GM19372 (cell line): Measurements from ENCODE around the gene SH3BGRL2.

Experiments used
- ATAC-seq: cut with Tn5 transposase; IDR thresholded peaks from one replicate; pipeline ENCODE4 v1.9.1; 2021; ENCODE audit warnings: mild to moderate bottlenecking, low read depth, moderate library complexity; ENCODE audit not compliant: unreplicated experiment

The SH3BGRL2 gene

DNA sequence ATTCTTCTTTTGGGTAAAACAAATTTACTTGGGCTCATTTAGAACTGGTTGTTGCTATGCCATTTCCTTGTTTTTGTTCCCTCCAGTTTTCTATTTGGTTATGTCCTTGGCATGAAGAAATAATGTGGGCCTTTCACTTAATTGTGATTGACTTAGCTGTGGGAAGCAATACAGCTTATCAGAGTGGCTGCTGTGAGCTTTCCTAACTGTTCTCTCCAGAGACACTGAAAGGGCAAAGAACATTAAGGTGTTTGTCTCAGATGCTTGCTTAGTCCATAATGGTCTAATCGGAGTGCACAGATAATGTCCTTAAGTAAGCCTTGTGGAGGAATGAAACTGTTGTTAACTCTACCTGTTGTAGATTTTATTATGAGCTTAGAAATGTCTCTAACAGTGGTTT is 56.6 kb downstream of the SH3BGRL2 start:
- no peak for ATAC-seq

DNA sequence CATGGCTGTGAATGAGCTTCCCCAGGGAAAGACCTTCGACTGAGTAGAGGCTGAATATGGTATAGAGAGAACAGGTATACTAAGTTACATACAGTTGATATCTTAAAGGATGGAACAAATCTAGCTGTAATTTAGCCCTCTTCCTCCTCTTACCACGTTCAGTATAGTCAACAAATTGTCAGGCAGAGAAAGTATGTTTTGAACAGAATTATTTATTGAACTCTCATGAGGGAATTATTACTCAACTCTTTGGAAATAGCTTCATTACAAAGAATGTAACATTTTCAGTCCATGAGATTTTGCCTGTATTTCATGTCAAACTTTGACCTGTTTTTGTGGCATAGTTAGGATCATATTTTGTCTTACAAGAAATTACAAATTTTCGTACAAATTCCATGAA is 63.0 kb downstream of the SH3BGRL2 start:
- ATAC-seq: no peak

DNA sequence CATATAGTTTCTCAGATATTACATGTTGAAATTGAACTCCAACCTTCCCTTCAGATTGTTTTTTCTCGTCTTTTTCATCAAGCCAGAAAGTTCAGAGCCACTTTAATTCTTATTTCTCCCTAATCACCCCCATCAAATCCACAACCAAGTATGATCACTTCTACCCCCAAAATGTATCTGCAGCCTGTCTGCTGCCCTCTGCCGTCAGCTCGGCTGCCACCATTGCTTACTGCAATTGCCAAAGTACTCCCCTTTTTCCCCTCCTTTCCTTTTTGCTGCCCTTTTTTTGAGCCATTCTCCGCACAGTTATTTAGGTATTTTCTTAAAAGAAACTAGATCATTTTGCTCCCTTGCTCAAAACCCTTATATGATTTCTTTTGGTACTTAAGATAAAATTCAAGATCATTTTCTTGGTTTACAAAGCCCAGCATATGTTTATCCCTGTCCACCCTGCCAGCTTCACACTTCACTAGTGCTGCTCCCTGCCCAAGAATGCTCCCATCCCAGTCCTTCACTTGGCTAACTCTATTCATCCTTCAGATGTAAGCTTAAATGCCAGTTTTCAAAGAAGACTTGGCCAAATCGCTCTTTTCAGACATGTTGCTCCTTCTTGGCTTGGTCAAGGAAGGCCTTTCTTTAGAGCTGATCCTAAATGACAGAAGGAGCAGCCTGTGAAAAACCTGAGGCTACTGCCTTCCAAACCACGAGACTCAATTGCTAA is 63.7 kb downstream of the SH3BGRL2 start:
- ATAC-seq: no peak

DNA sequence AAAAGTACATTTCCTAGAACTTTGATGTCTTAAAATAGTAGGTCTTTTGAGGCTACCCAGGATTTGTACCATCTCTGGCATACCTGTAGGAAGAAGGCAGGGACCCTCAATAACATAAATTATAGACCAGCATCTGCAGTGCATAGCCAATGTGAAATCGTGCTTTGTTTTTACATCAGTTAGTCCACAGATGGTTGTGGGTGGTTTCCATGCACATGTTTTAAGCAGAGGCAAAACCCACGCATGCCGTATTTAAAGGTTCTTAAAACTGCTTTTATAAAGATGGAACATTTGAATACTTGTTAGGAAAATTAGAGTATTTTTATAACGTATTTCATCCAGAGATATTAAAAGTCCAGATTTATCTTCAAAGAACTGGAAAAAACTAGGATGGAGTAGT is 66.3 kb downstream of the SH3BGRL2 start:
- no peak for ATAC-seq

DNA sequence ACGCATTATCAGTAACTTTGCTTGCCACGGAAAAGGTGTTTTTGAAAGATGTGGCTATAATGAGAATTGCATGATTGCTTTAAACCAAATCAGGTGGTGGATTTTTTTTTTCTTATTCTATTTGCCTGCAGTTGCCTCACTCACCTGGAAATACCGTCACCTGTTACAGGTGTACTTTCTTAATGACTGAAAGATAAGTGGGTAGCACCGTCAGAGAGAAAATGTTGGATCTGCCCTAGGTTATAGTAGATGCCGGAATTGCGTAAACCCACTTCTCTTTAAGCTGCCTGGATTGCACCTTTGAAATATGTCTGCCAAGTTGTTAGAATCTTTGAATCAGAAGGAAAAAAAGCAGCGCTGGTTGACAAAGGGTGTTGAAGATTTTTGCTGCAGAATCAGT is 68.5 kb downstream of the SH3BGRL2 start:
- no peak for ATAC-seq

DNA sequence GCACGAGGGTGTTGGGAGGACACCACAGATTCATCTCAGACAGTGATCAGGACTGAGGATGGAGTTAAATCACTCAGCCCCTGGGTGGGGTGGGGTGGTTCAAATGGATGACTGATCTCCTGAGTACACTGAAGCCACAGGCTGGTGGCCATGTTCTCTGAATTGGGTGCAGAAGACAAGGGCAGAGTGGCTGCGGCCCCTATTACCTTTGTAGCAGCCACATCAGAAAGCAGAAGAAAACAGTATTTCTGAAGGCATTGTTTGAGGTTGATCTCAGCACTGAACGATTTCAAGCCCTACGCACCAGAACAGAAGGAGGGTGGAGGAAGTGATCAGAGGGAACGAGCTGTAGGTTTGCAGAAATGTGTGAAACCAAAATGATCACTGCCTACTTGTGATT is 71.6 kb downstream of the SH3BGRL2 start:
- ATAC-seq: no peak

DNA sequence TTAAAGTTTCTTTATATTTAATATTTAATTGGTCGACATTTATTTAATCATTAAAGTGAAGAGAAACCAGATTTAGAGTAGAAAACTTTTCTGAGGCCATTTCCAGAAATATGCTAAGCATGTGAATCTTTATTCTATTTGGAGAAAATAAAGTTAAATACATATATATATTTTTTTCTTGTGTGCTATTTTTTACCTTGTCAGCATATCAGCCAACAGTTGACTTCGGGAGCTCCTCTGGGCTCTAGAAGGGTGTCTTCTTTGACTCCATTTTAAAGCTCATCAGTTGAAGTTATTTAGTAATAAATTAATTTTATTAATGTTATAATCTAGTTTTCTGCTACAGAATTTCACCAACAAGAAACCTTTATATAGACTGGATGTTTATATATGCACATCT is 73.1 kb downstream of the SH3BGRL2 start:
- no peak for ATAC-seq

DNA sequence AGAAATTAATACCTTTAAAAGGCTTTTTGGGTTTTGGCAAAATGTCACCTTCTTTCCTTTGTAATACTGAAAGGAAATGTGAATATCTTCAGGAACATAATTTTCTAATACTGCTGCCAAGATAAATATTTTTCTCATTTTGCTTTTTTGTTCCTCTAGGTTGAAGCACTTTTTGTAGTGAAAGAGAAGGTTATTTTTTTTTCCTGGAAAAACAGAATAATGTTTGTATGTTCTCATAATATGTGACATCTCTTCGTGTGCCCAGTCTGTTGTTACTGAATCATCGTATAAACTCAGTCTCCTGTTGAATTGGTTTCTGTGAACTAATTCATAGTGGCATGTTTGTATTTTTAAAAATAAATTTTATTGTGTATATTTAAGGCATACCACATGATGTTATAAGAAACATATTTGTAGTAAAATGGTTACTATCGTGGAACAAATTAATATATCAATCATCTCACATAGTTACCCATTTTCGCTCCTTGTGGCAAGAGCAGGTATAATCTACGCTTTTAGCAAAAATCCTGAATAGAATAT is 74.4 kb downstream of the SH3BGRL2 start:
- ATAC-seq: no peak

DNA sequence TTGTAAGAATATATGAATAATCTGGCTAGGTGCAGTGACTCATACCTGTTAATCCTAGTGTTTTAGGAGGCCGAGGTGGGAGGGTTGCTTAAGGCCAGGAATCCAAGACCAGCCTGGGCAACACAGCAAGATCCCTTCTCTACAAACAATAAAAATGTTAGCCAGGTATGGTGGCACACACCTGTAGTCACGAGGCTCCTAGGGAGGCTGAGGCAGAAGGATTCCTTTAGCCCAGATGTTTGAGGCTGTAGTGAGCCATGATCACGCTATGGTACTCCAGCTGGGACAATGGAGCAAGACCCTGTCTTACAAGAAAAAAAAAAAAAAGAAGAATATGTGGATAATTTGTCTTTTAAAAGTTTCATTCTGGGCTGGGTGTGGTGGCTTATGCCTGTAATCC is 75.4 kb downstream of the SH3BGRL2 start:
- no peak for ATAC-seq

DNA sequence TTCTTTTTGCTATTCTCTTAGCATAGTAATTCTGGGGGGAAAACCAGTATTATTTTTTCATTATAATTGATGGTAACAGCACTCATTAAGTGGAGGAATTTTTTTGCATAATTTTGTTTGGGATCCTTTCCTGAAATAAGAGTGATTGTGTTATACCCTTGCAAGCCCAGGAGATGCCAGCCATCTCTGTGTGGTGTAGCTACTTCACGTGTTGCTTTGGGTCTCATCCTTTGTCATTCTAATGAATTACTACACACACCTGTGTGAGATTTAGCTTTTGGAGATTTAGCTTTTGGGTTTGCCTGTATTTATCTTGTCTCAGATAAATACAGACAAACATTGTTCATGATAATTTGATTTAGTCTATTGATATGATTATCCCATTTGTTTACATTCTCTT is 76.5 kb downstream of the SH3BGRL2 start:
- ATAC-seq: no peak

DNA sequence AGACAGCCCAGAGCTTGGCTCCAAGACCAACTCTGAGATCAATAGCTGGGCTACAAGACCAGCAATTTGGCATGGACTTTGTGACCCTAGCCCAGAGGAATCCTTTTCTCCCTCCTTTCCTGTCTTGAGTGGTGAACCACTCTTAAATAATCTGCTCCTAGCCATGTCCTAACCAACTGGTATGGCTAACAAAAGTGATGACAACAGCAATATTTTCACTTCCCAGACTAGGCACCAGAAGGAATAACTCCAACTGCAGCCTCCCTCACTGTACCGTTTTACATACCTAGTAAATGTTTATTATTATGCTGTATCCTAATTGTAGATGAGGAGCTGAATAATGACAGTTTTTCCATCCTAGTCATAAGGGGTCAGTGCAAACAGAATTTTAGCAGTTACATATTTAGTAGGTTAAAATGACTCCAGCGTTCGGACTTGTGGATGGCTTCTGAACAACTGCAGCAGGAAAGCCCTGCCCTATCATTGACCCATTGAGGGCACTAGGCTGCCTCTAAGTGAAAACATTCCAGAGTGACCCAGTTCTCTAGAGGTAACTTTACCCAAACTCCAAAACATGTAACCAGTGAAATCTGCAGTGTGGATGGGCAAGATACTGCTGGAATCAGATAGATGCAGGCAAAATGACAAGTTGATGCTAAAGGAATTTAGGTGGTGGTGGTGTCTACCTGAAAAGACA is 77.1 kb downstream of the SH3BGRL2 start:
- ATAC-seq: no peak

DNA sequence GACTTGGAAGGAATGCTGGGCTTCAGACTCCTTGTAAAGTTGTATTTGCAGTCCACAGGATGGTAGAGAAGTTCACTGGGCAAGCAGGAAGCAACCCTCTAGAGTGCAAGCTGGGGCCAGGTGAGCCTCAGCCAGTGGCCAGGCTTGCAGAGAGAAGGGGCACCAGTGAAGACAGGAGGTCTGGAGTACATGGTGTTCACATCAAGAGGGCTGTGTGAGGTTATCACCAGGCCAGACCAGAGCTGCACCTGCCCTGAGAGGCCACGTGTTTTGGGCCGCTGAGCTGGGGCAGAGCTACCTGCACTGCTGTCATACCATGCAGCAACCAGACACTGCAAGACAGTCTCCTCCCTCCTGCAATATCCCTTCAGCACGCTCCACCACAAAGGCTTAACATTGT is 79.0 kb downstream of the SH3BGRL2 start:
- no peak for ATAC-seq

DNA sequence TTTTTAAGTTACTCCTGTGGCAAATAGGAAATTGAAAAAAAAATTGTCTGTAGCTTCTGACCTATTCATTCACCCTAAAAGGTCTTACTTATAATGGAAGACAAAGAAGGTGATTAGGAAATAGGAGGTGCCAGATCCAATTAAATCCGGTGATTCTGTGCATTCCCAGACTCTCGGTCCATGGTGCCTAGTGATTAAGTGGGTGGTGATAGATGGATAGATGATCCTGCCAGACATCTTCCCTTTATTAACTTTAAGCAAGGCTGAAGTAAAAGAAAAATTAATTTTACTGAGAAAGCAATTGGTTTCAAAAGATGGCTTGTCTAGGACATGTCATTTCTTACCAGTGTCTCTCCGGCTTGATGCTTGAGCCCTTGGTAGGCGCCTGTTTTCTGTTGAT is 80.0 kb downstream of the SH3BGRL2 start:
- no peak for ATAC-seq

DNA sequence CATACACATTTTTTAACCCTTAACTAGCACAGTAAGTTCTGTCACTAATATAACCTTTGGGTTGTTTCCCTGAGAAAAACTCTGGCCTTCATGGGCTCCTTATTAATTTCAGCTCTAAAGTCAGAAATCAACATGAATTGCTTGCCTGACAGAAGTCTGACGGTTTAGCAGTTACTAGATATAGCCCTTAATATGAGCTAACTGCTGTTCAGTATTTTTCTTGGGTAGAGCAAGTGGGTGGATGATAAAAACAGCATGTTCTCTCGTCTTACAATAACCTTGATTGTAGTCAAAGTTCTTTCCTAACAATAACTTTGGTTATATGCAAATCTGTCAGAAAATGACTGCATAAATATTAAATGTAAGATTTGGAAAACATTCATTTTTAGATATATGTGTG is 81.0 kb downstream of the SH3BGRL2 start:
- ATAC-seq: no peak

DNA sequence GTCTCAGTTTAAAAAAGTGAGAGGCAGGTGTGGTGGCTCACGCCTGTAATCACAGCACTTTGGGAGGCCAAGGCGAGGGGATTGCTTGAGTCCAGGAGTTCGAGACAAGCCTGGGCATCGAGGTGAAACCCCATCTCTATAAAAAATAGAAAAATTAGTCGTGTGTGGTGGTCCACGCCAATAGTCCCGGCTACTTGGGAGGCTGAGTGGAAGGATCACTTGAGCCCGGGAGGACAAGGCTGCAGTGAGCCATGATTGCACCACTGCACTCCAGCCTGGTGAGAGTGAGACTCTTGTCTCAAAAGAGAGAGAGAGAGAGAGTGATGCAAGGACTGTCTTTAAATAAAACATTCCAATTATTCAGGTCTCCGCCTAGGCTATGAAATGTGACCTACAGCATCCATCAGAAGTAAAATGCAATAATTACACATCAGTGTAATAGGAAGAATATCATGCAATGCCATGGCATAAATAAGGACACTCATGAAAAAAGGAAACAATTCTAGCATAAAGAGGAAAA is 81.5 kb downstream of the SH3BGRL2 start:
- ATAC-seq: no peak

DNA sequence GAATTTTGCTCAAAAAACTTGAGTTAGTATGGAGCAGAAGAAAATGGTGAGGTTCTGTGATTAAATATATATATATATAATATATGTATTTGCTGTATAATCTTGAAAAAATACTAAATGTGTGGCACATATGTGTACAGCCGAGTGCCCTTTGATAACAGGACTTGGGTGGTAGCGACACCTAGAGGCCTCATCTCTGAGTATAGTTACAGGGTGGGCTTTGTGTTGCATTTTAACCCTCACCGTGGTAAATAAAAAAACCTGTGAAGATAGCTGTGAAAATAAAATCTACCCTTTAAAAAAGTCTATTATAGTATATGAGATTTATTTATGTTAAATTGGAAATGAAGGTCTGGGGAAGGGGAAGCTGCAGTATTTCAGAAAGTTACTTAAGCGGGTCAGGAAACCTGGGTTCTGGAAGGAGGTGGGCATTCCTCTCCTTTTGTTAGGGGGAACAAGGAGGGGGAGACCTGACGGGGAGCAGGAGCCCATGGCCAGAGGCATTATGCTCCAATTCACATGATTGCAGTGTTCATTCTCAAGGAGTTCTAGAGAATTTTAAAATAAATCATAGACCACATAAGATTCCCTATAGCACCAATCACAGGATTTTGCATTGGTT is 82.7 kb downstream of the SH3BGRL2 start:
- peak; percentile 53 for ATAC-seq

DNA sequence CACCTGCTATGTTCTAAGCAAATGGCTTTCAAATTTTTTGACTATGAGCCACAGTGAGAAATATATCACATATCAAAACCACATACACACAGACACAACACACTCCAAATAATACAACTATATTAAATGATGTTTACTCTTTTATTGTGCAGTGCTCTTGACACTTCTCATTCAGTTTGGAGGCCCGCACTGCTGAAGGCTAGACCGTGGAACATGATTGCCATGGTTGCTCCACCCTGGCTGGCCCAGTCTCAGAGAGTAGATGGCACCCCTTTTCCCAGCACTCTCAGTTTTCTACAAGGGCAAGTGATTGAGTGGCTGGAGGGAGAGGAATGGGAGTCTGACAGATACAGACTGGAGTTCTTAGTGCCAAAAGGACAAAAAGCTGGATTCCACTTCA is 86.9 kb downstream of the SH3BGRL2 start:
- no peak for ATAC-seq

DNA sequence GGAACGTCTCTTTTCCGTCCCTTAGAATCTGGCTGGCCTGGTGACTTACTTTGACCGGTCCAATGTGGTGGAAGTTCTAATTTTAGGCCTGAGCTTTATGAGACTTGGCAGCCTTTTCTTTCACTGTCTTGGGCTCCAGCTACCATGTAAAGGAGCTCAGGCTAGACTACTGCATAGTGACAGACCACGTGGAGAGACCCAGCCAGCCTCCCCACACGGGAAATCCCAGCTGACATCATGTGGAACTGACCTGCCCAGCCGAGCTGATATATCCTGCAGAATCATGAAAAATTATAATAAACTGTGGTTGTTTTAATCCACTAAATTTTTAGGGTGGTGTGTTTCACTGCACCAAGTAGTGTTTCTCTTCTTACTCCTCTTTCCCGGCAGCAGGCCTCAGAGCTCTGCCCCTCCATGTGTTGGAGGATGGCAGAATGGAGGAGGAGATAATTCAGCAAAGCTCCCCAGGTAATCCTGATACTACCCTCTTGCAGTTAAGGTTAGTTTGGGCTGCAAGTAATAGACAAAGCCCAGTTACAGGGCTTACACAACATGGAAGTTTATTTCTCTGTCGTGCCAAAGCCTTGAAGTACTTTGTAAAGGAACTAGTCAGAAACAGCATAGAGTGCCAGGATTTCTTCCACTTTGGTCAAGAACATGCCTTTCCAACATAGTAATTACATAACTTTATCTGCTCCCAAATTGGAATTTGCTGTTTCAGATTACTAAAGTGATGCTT is 87.5 kb downstream of the SH3BGRL2 start:
- ATAC-seq: no peak

DNA sequence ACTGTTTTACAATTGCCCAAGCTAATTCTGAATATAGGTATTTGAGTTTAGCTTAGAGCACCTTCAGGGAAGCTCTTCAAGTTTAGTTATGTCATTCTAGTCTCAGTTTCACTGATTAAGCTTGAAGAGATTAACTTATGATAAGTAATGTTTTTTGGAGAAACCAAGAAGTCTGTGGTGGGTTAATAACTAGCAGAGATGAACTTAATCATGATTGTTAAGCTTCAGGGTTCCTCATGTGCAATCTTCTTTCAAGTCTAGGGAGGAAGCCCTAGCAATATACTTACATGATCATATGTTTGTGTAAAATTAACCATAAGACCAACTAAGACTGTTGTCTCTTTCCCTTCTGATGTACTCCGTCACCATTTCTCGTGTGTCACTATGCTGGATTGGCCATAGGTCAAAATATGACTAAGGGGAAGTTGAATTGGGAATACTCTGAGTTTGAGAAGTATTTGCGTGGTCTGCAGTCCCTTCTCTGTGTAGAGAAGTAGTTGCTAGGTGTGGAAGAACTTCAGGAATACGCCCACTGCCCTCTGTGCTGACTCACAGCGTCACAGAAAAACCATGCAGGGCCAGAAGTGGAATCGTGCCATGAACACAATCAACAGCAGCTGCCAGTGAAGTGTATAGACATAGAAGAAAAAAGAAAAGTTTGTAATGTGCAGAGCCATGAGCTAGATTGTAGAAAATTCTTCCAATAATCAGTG is 88.3 kb downstream of the SH3BGRL2 start:
- no peak for ATAC-seq

DNA sequence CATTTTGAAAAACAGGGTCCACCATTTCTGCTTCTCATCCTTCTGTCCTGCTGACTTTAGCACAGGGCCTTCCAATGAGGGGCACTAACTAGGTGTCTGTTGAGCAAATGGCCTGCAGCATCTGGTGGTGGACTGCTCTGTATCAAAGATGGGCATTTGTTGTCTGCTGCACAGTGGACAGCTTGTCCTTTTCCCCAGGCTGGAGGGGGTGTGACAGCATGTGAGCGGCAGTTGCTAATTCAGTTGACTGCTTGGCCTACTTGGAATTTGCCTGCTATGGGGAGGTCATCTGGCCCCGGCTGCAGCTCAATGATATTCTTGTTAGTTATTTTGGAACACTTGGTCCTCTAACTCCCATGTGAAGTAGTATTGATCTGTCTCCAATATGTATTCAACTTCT is 93.7 kb downstream of the SH3BGRL2 start:
- ATAC-seq: no peak
